HEK293 (cell line): ENCODE data around the gene GMNC.

Experiments used
- HOXA7 ChIP-seq: sonication (generic); formaldehyde crosslinking; IDR thresholded peaks from 2 replicates; pipeline ENCODE4 v1.8.1; 2022; ENCODE audit warnings: missing genetic modification reagents, borderline replicate concordance
- PBX3 ChIP-seq: sonication (generic); formaldehyde crosslinking; IDR thresholded peaks from 2 replicates; pipeline ENCODE4 v1.8.1; 2022; ENCODE audit warnings: mild to moderate bottlenecking, moderate library complexity, missing genetic modification reagents
- ZBTB7A ChIP-seq: fragments of 450-650 bp; formaldehyde crosslinking; IDR thresholded peaks from 2 replicates; pipeline ENCODE4 v1.5.1; 2016; ENCODE audit warnings: low read depth, missing biosample characterization, missing genetic modification characterization
- ZNF121 ChIP-seq: fragments of 450-650 bp; formaldehyde crosslinking; IDR thresholded peaks from 2 replicates; pipeline ENCODE4 v1.5.1; 2016; ENCODE audit warnings: missing biosample characterization, missing genetic modification characterization
- ZNF274 ChIP-seq, 2 experiments: fragments of 200-500 bp in 1 of 2; fragments of 450-650 bp in 1 of 2; sonication (Bioruptor generic) in 1 of 2; formaldehyde crosslinking in 1 of 2; IDR thresholded peaks; 2 replicates each; pipeline versions ENCODE4 v1.5.1 to v1.6.1; 2014 to 2016; ENCODE audit warnings: borderline replicate concordance in 1 of 2, inconsistent platforms in 1 of 2, low read length in 1 of 2, missing biosample characterization in 1 of 2, missing genetic modification characterization in 1 of 2
- ZNF670 ChIP-seq: fragments of 450-650 bp; formaldehyde crosslinking; IDR thresholded peaks from 2 replicates; pipeline ENCODE4 v1.5.1; 2016; ENCODE audit warnings: missing biosample characterization, missing genetic modification characterization, low read depth
- ZNF768 ChIP-seq: fragments of 450-650 bp; formaldehyde crosslinking; IDR thresholded peaks from 2 replicates; pipeline ENCODE4 v1.5.1; 2018; ENCODE audit warnings: missing biosample characterization, mild to moderate bottlenecking, missing genetic modification characterization
- TF ChIP-seq, protein P1 (sequence below): fragments of 450-650 bp; formaldehyde crosslinking; IDR thresholded peaks from 2 replicates; pipeline ENCODE4 v1.5.1; 2016; ENCODE audit warnings: missing biosample characterization, missing genetic modification characterization
- TF ChIP-seq, protein P2 (sequence below): fragments of 450-650 bp; formaldehyde crosslinking; IDR thresholded peaks from 2 replicates; pipeline ENCODE4 v1.5.1; 2016; ENCODE audit warnings: missing biosample characterization, missing genetic modification characterization

- no peak for TF ChIP-seq ZBTB7A (tag by site-specific recombination)
- no peak for TF ChIP-seq PBX3 (CRISPR knock-in tag)
- no peak for TF ChIP-seq HOXA7 (CRISPR knock-in tag)
- TF ChIP-seq, protein P1, sequence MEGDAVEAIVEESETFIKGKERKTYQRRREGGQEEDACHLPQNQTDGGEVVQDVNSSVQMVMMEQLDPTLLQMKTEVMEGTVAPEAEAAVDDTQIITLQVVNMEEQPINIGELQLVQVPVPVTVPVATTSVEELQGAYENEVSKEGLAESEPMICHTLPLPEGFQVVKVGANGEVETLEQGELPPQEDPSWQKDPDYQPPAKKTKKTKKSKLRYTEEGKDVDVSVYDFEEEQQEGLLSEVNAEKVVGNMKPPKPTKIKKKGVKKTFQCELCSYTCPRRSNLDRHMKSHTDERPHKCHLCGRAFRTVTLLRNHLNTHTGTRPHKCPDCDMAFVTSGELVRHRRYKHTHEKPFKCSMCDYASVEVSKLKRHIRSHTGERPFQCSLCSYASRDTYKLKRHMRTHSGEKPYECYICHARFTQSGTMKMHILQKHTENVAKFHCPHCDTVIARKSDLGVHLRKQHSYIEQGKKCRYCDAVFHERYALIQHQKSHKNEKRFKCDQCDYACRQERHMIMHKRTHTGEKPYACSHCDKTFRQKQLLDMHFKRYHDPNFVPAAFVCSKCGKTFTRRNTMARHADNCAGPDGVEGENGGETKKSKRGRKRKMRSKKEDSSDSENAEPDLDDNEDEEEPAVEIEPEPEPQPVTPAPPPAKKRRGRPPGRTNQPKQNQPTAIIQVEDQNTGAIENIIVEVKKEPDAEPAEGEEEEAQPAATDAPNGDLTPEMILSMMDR (tag by site-specific recombination), result no peak
- no peak for TF ChIP-seq ZNF121
- TF ChIP-seq ZNF670 (tag by site-specific recombination), result no peak
- TF ChIP-seq ZNF768 (tag by site-specific recombination), result no peak
- TF ChIP-seq, protein P2, sequence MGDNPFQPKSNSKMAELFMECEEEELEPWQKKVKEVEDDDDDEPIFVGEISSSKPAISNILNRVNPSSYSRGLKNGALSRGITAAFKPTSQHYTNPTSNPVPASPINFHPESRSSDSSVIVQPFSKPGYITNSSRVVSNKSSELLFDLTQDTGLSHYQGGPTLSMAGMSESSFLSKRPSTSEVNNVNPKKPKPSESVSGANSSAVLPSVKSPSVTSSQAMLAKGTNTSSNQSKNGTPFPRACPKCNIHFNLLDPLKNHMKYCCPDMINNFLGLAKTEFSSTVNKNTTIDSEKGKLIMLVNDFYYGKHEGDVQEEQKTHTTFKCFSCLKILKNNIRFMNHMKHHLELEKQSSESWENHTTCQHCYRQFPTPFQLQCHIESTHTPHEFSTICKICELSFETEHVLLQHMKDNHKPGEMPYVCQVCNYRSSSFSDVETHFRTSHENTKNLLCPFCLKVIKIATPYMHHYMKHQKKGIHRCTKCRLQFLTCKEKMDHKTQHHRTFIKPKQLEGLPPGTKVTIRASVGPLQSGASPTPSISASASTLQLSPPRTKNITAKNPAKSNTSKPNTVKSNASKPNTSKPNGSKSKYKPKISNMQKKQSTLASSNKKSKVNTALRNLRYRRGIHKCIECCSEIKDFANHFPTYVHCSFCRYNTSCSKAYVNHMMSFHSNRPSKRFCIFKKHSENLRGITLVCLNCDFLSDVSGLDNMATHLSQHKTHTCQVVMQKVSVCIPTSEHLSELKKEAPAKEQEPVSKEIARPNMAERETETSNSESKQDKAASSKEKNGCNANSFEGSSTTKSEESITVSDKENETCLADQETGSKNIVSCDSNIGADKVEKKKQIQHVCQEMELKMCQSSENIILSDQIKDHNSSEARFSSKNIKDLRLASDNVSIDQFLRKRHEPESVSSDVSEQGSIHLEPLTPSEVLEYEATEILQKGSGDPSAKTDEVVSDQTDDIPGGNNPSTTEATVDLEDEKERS (tag by site-specific recombination), result no peak
- no peak for TF ChIP-seq ZNF274 (IDR thresholded peaks at IDR 0.05; ENCODE audit: low read length)
- no peak for TF ChIP-seq ZNF274 (tag by site-specific recombination; IDR thresholded peaks at IDR 0.05; ENCODE audit: borderline replicate concordance)
These were observed 31.3 kb downstream of the GMNC start for GRCh38 chr3:190831225-190831624.
